Measurements from ENCODE around the gene POLR2H.

Gene POLR2H

DNA sequence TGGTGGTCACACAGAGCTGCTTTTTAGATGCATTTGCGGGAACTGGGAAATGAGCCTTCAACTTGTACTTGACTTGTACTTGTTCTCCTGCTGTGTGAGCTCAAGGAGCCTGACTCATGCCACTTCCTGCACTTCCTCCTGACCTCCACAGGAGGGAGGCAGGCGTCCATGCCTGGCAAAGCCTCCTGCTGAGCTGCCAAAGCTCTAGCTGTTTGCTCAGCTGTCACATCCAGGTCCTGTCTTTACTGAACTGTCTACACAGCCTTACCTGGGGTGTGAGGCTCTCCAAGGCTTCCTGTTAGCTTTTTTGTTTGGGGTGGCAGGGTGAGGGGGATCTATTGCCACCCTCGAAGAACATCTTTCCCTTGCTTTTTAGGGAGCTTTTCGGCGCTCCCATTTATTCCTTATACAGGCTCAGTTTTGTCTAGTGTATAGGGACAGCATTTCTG is 10.1 kb downstream of the POLR2H start:
- peak; percentile 33 to 39 for DNase-seq (ENCODE audit: low read depth in 2 of 2)

DNA sequence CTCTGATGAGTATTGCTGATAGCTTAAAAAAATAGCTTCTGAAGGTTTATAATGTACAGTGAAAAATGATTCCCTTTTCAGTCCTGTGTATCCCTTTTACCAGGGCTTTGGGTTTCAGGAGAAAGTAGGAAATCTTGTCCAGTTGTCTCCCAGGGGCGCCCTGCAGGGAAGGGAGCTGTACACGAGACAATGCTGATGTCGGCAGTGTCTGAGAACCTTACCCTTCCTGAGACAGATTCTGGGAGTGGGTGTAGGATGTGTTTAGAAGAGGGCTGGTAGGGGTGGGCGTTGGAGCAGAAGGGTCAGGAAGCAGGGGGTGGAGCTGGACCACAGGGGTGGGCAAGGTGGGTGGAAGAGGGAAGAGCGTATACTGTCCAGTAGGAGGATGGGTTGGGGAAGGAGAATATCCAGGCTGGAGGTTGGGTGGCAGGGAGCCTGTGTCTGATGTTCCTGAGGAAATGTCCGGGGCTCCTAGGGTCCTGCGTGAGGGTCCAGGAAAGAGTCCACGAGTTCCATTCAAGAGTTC is 10.8 kb downstream of the POLR2H start:
- no peak for DNase-seq (ENCODE audit: low read depth in 2 of 2)

DNA sequence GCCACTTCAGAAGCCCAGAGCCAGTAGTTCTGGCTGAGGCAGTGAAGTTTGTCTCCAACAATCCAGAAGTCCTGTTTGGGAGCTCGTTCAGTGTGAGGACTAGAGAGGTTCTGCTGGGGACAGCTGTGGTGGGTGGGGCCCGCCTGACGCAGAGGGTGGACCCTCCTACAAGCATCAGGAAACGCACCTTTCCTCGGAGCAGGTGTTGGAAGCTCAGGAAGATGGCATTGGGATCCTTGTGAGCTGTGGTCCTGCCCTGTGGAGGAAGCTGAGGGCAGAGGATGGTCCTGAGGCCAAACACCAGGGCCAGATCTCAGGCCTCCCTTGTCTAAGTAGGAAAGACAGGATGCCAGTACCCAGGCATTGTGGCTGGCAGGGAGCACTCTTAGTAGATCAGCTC is 11.4 kb downstream of the POLR2H start:
- DNase-seq (ENCODE audit: low read depth in 2 of 2): no peak

DNA sequence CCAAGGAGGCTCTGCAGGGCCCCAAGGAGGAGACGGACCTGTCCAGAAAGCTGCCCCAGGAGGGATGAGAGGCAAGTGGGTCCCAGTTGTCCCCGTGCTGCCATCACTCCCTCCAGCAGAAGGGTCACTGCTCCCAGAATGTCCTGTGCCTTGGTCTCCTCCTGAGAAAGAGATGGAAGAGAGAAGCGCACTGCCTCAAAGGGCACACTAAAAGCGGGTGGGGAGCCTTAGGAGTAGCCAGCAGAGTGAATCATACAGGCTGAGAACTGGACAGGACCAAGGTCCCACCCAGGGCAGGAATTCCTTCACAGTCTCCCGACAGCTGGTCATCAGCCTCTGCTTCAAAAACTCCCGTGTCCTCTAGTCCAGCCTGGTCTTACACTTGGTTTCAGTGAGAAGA is 11.9 kb downstream of the POLR2H start:
- DNase-seq (ENCODE audit: low read depth in 2 of 2): no peak

DNA sequence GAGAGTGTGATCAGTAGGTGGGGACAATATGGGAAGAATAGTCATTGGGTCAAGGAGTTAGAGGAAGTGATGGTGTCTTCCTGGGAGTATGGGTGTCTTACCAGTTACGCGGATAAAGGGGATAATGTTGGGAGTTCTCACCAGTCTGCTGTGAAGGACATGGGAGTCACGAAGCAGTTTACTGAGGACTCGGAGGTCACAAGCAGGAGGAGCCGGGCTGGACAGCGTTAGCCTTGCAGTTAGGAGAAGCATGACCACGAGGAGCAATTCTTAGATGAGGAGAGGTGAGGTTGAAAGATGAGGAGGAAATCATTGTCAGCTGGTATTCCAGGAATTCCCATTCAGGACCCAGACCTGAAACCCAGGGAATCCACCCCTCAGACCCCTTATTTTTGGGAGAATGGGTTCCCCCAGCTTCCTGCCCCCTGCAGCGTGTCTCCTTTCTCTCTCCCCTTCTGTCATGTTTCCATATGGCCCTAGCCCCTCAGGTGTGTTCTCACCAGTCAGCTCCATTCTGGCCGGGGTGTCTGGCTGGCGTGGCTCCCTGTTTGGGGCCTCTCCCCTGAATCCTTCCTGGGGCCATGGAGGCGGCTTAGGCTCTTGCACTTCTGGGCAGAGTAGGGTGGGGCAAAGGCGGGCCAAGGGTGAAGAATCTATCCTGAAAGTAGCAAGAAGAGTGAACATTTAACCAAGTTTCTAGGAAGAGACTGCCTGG is 14.4 kb downstream of the POLR2H start:
- DNase-seq (ENCODE audit: low read depth in 2 of 2): no peak

DNA sequence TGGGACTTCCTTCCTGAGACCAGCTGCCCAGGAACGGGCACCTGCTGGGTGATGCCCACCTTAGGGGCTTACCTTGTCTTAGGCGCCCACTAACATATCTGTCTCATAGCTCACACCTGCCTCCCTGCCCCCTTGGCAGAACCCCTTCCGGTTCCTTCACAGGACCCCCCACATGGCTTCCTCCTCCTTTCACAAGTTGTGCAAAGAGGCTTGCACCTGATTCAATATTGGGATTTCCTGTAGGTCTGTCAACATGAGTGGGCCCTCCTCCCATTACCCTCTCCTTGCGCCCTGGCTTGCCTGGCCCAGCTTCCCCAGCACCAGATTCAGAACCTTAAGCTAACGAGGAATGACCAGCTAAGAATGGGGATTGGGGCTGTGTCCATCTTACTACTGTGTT is 15.9 kb downstream of the POLR2H start:
- DNase-seq (ENCODE audit: low read depth in 2 of 2): no peak

DNA sequence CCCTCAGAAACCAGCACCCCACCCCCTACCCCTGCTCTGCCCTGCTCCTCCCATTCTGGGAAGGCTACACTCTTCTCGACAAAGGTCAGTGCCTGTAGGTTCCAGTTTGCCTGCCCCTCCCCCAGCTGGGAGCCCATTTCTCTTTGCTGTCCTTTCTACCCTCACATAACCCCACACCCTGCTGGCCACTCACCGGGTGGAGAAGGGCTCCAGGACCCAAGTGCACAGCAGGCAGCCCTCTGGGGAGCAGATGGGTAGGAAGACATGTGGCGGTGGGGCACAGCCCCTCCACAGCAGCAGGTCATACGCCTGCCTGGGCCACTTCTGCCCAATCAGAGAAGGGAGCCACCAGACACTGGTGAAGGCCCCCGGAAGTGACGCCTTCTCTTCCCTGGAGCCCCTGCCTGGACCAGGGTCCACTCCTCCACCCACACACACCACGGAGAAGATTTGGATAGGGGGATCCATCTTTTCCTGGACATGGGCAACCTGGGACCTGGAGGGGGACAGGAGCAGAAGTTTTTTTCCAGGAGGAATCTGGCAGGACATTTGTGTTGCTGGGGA is 16.5 kb downstream of the POLR2H start, which contains the start of gene THPO:
TSS of gene THPO (minus strand) at position 326 of the 564 bp plus-strand sequence. CDS start 1,948 bp downstream, outside the sequence.
- no peak for DNase-seq (ENCODE audit: low read depth in 2 of 2)

DNA sequence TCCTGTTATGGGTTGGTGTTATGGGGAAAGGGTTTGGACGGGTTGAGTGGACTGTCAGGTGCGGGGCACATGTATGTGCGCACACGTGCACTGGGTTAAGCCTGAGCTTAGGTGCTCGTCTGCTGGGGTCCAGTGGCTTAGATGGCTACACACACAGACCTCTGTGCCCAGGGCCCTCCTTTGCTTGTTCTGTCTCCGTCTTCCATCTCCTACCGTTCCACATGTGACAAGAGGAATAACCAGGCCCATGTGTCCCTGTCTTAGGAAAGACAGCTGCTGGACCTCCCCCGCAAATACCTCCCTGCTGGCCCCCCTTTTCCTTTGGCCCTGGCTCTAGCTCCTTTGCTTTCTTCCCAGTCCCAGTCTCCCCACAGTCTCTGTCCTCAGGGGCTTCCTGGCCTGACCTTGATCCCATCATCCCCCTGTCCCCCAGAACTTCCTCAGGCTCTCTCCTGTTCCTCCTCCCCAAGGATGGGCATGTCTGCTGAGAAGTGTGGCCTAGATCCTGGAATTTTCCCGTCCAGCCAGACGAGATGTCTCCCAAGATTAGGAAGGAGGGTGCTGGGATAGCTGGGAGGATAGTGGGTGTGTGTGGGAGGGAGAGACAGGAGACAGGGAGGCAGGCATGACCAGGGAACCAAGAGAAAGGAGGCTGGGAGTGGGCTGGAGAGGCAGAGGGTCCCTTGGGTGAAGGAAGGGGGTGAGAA is 17.3 kb downstream of the POLR2H start:
- DNase-seq (ENCODE audit: low read depth in 2 of 2): no peak

DNA sequence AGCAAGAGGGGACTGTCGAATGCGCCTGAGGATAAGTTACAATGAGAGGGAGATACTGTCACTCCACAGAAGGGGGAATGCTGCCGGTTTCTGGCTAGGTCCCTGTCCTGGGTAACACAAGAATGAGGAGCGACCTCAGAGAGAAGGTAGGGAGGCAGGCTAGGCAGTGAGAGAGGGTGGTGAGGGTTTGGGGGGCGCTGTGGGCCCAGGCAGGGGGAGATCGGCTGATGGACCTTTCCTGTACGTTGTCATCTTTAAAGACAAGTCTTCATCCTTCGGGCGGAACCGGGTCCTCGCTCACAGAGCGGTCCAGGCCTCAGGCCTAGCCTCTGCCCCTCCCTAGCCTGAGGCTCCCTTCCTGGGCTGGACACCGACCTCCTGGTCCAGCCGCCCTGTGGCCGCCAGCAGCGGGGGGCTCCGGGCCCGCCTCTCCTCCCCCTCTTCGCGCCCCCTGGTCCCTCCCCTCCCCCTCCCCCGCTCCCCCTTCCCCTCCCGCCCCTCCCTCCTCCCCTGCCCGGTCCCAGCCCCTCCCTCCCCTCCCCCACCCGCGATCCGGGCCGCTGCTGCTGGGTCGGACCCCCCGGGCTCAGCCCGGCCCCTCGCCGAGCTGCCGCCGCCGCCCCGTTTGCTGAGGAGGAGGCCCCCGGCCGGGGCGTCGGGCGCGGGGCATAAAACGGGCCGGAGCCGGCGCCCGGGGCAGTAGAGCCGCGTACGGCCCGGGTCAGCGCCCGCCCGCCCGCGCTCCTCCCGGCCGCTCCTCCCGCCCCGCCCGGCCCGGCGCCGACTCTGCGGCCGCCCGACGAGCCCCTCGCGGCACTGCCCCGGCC is 18.1 kb downstream of the POLR2H start, which contains the start of gene CHRD:
TSS of gene CHRD (plus strand) at position 697 of the 827 bp plus-strand sequence. CDS start 265 bp downstream, outside the sequence.
- no peak for DNase-seq (ENCODE audit: low read depth in 2 of 2)

DNA sequence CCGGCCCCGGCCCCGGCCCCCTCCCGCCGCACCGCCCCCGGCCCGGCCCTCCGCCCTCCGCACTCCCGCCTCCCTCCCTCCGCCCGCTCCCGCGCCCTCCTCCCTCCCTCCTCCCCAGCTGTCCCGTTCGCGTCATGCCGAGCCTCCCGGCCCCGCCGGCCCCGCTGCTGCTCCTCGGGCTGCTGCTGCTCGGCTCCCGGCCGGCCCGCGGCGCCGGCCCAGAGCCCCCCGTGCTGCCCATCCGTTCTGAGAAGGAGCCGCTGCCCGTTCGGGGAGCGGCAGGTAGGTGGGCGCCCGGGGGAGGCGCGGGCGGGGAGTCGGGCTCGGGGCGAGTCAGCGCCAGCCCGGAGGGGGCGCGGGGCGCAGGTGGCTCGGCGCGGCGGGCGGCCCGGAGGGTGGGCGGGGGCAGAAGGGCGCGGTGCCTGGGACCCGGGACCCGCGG is 18.7 kb downstream of the POLR2H start:
- DNase-seq (ENCODE audit: low read depth in 2 of 2): no peak

DNA sequence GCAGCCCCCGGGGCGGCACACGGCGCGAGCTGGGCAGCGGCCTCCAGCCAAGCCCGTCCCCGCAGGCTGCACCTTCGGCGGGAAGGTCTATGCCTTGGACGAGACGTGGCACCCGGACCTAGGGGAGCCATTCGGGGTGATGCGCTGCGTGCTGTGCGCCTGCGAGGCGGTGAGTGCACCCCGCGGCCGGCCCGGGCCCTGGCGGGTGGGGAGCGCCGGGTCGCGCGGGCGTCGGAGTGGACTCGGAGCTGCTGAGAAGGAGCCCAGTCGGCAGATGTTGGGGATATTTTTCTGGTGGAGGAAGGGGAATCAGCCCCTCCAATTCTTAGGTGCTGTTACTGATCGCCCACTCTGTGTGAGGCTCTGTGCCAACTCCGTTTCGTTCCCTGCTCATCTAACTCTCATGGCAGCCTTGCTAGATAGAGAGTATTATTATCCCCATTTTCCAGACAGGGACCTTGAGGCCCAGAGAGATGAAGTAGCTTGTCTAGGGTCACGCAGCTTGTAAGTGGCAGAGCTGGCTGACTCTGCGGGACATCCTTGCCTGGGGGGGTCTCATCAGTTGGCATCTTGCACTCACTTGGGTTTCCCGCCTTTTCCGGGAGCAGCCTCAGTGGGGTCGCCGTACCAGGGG is 19.2 kb downstream of the POLR2H start:
- DNase-seq (ENCODE audit: low read depth in 2 of 2): no peak

DNA sequence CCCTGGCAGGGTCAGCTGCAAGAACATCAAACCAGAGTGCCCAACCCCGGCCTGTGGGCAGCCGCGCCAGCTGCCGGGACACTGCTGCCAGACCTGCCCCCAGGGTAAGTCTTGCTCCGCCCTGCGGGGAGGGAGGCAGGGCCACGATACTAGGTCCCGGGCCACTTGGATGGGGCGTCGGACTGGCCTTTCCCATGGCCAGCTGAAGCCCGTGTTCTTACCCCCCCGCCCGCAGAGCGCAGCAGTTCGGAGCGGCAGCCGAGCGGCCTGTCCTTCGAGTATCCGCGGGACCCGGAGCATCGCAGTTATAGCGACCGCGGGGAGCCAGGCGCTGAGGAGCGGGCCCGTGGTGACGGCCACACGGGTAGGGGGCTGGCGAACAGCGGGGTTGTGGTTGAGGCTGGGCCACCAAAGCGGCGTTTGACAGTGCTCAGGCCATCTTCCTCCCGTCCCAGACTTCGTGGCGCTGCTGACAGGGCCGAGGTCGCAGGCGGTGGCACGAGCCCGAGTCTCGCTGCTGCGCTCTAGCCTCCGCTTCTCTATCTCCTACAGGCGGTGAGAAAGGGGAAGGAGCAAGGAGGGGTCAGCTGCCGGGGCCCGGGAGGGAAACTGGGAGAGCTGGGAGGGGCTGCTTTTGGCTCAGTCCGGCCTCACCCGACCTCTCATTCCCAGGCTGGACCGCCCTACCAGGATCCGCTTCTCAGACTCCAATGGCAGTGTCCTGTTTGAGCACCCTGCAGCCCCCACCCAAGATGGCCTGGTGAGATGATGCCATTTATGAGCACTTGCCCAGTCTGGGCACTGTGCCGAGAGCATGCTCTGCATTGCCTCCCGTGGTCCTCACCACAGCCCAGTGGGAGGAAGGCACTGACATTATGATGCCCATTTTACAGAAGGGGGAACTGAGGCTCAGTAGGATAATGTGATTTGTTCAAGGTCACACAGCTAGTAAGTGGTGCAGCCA is 20.0 kb downstream of the POLR2H start:
- no peak for DNase-seq (ENCODE audit: low read depth in 2 of 2)

DNA sequence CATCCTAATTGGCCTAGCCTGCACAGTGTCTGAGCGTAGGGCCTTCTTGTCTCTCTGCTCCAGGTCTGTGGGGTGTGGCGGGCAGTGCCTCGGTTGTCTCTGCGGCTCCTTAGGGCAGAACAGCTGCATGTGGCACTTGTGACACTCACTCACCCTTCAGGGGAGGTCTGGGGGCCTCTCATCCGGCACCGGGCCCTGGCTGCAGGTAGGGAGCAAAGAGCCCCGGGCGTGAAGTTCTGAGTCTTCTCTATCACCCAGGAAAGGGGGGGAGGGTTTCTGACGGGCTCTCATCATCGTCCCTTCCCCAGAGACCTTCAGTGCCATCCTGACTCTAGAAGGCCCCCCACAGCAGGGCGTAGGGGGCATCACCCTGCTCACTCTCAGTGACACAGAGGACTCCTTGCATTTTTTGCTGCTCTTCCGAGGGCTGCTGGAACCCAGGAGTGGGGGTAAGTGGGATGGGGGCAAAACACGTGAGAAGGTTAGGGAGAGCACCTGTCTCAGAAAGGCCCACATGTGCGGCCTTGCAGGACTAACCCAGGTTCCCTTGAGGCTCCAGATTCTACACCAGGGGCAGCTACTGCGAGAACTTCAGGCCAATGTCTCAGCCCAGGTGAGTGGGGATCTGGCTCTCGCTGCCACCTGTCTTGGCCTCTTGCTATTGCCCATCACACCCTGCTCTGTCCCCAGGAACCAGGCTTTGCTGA is 21.0 kb downstream of the POLR2H start:
- DNase-seq (ENCODE audit: low read depth in 2 of 2): no peak

DNA sequence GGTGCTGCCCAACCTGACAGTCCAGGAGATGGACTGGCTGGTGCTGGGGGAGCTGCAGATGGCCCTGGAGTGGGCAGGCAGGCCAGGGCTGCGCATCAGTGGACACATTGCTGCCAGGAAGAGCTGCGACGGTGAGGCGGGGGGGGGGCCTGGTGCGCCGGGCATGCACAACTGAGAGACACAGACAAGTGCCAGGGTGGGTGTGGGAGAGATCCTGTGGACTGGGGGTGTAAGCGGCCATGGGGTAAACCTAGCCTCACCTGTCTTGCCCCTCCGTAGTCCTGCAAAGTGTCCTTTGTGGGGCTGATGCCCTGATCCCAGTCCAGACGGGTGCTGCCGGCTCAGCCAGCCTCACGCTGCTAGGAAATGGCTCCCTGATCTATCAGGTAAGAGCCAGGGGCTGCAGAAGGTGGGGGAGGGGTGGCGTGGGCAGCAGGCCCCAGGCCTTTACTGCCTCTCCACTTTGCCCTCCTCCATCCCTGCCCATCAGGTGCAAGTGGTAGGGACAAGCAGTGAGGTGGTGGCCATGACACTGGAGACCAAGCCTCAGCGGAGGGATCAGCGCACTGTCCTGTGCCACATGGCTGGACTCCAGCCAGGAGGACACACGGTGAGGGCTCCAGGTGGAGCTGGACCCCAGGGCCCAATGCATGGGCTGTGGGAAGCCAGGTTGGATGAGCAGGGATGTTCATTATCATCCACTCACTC is 21.7 kb downstream of the POLR2H start:
- DNase-seq (ENCODE audit: low read depth in 2 of 2): no peak

DNA sequence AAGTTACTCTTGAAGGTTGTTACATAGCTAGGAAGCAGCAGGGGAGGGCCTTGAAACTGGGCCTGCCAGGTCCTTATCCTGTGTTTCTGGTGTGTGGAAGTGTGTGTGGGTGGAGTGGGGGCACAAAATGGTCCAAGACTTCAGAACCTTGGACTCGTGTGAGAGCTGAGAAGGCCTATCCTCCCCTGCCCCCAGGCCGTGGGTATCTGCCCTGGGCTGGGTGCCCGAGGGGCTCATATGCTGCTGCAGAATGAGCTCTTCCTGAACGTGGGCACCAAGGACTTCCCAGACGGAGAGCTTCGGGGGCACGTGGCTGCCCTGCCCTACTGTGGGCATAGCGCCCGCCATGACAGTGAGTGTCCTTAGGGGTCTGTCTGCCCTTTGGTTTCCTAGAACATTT is 22.8 kb downstream of the POLR2H start:
- DNase-seq (ENCODE audit: low read depth in 2 of 2): no peak

DNA sequence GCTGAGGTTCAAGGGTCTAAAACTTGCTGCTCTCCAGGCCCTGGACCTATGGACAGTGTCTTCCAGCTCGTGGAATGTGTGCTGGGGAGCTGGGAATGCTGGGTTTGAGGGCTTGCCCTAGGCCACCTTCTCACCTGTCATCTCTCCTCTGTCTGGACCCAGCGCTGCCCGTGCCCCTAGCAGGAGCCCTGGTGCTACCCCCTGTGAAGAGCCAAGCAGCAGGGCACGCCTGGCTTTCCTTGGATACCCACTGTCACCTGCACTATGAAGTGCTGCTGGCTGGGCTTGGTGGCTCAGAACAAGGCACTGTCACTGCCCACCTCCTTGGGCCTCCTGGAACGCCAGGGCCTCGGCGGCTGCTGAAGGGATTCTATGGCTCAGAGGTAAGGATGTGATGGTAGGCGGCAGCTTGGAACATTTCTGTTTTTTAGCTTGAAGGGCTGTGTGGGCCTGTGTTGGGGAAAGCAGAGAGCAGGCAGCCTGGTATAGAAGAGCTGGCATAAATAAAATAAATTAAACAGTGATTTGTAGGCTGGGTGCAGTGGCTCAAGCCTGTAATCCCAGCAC is 23.4 kb downstream of the POLR2H start:
- DNase-seq (ENCODE audit: low read depth in 2 of 2): no peak

DNA sequence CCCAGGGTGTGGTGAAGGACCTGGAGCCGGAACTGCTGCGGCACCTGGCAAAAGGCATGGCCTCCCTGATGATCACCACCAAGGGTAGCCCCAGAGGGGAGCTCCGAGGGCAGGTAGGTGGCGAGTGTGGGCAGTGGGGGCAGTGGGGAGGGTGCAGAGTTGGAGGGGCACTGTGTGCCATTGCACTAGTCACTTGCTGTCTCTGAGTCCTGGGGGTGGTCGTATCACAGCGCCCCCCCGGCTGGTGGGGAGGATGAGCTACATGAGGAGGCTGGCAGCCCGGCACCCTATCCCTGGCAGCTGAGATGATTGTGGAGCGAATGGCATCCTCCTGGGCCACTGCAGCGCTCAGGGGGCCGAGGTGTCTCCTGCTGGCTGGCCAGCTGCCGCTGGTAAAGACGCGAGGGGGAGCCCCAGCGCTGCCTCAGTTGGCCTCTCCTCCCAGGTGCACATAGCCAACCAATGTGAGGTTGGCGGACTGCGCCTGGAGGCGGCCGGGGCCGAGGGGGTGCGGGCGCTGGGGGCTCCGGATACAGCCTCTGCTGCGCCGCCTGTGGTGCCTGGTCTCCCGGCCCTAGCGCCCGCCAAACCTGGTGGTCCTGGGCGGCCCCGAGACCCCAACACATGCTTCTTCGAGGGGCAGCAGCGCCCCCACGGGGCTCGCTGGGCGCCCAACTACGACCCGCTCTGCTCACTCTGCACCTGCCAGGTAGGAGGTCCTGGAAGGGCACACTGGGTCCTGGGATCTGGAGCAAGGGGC is 24.7 kb downstream of the POLR2H start:
- DNase-seq (ENCODE audit: low read depth in 2 of 2): no peak

All from stimulated activated CD8-positive, alpha-beta memory T cell treated with anti-CD3 and anti-CD28 coated beads, Interleukin-15, amount 100 ng/mL, for 48 hours (primary cell).